HG02623 (cell line): ENCODE data around the gene SLC26A2.
"Not testable (repeated sequence)": the region's sequence is repeated elsewhere in the genome, so short reads cannot be mapped to it uniquely, and the experiment has no call there.

Experiments used
- ATAC-seq: cut with Tn5 transposase; IDR thresholded peaks from one replicate; pipeline ENCODE4 v1.9.1; 2021; ENCODE audit warnings: moderate library complexity; ENCODE audit not compliant: unreplicated experiment

The SLC26A2 gene

GRCh38 chr5:149936700-149937091, 23.9 kb upstream of the SLC26A2 start:
- ATAC-seq, result no peak

- ATAC-seq, result no peak
These were observed 22.9 kb upstream of the SLC26A2 start for GRCh38 chr5:149937610-149938009.

GRCh38 chr5:149938279-149938678, 22.3 kb upstream of the SLC26A2 start:
- ATAC-seq, result no peak

- no peak for ATAC-seq
These were observed 21.7 kb upstream of the SLC26A2 start for GRCh38 chr5:149938791-149939358.

- no peak for ATAC-seq
These were observed 21.0 kb upstream of the SLC26A2 start for GRCh38 chr5:149939546-149939945.

- ATAC-seq, result no peak
These were observed 20.4 kb upstream of the SLC26A2 start for GRCh38 chr5:149940077-149940574.

GRCh38 chr5:149940941-149941644, 19.5 kb upstream of the SLC26A2 start:
- ATAC-seq, result no peak

- no peak for ATAC-seq
These were observed 18.8 kb upstream of the SLC26A2 start for GRCh38 chr5:149941795-149942194.

- ATAC-seq, result no peak
These were observed 18.4 kb upstream of the SLC26A2 start for GRCh38 chr5:149942199-149942598.

GRCh38 chr5:149942741-149943169, 17.8 kb upstream of the SLC26A2 start:
- ATAC-seq, result not testable (repeated sequence)

- ATAC-seq, result not testable (repeated sequence)
These were observed 17.2 kb upstream of the SLC26A2 start for GRCh38 chr5:149943177-149943949.

- ATAC-seq, result no peak
These were observed 15.9 kb upstream of the SLC26A2 start, which contains the start of gene PDE6A for GRCh38 chr5:149944666-149945065. PDE6A (minus strand) TSS chr5:149944793; CDS start chr5:149944673, 120 bp downstream.

- no peak for ATAC-seq
These were observed 14.4 kb upstream of the SLC26A2 start for GRCh38 chr5:149946118-149946517.

GRCh38 chr5:149948993-149949392, 11.6 kb upstream of the SLC26A2 start:
- no peak for ATAC-seq

GRCh38 chr5:149951138-149951749, 9.3 kb upstream of the SLC26A2 start:
- no peak for ATAC-seq

GRCh38 chr5:149953436-149954121, 7.0 kb upstream of the SLC26A2 start:
- ATAC-seq, result no peak

GRCh38 chr5:149954798-149955197, 5.8 kb upstream of the SLC26A2 start:
- no peak for ATAC-seq

- no peak for ATAC-seq
These were observed 3.9 kb upstream of the SLC26A2 start for GRCh38 chr5:149956685-149957084.

GRCh38 chr5:149957855-149958254, 2.7 kb upstream of the SLC26A2 start:
- ATAC-seq, result no peak

GRCh38 chr5:149959406-149960236, 937 bp upstream of the SLC26A2 start:
- no peak for ATAC-seq
